Central memory CD8-positive, alpha-beta T cell (primary cell): ENCODE data around the gene SPATA12.

Experiments used
- ATAC-seq: fragments of 150-1000 bp; cut with Tn5 transposase; replicated peaks from 2 replicates; pipeline ENCODE4 v1.10.0; 2022; ENCODE audit warnings: mild to moderate bottlenecking, moderate FRiP score, moderate number of reproducible peaks; ENCODE audit not compliant: poor library complexity, severe bottlenecking; ENCODE audit errors: extremely low read depth
- DNase-seq, 2 donors: peaks; one replicate each; pipeline ENCODE4 v3.0.0; 2021; ENCODE audit warnings: low spot score in 2 of 2
- H3K27ac Mint-ChIP-seq: one replicate; pipeline ENCODE4 v1.8.0; 2022; ENCODE audit warnings: low read depth, mild to moderate bottlenecking, moderate library complexity, mixed read lengths
- H3K27me3 Mint-ChIP-seq: one replicate; pipeline ENCODE4 v1.8.0; 2022; ENCODE audit warnings: mixed read lengths
- H3K36me3 Mint-ChIP-seq: one replicate; pipeline ENCODE4 v1.8.0; 2022; ENCODE audit warnings: mild to moderate bottlenecking, moderate library complexity, mixed read lengths; ENCODE audit not compliant: insufficient read depth
- H3K4me1 Mint-ChIP-seq: one replicate; pipeline ENCODE4 v1.8.0; 2022; ENCODE audit warnings: mixed read lengths
- H3K4me3 Mint-ChIP-seq: one replicate; pipeline ENCODE4 v1.8.0; 2022; ENCODE audit warnings: mild to moderate bottlenecking, moderate library complexity, mixed read lengths
- H3K9me3 Mint-ChIP-seq: one replicate; pipeline ENCODE4 v1.8.0; 2022; ENCODE audit warnings: mixed read lengths

SPATA12 gene

GRCh38 chr3:57031631-57032541, 28.6 kb upstream of the SPATA12 start:
- H3K27ac Mint-ChIP-seq = no peak overlapping the region

DNA sequence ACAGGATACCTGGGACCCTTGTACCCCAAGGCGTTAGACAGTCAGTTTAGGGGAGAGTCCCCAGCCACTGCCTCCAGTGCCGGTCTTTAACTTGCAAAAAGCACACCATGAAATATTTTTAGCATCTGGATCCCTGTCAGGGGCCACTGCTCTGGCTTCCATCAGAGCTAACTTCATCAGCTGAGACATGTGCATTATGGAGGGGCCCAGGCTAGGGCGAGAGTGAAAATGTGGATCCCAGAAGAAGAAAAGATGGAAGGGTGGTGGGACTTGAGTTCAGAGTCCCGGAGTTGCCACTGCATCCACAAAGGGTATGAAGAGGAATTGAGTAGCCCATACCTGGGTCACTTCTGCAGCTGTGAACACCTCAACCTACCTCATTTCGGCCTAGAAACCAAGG, 23.5 kb upstream of the SPATA12 start:
- H3K27me3 Mint-ChIP-seq = peaks cover 46% of the 10 kb centered on the region
- ATAC-seq (no peak), DNase-seq (no peak)
- no peaks in the 10 kb centered on the region for H3K36me3 Mint-ChIP-seq
- no peaks in the 10 kb centered on the region for H3K9me3 Mint-ChIP-seq
- H3K27ac Mint-ChIP-seq = no peak overlapping the region
- no peaks in the 10 kb centered on the region for H3K4me1 Mint-ChIP-seq
- H3K4me3 Mint-ChIP-seq = no peak overlapping the region

More at GRCh38 chr3:57031631-57032541, 28.6 kb upstream of the SPATA12 start:
- Mint-ChIP-seq H3K27me3 (peaks cover 12% of the 10 kb centered on the region), H3K36me3 (no peaks in the 10 kb centered on the region), H3K9me3 (no peaks in the 10 kb centered on the region), H3K4me3 (no peak overlapping the region), H3K4me1 (no peaks in the 10 kb centered on the region)
- ATAC-seq (no peak), DNase-seq (no peak)

- DNase-seq (no peak), ATAC-seq (no peak)
- Mint-ChIP-seq H3K36me3 (no peaks in the 10 kb centered on the region), H3K27me3 (peaks cover 49% of the 10 kb centered on the region), H3K27ac (no peak overlapping the region), H3K4me1 (no peaks in the 10 kb centered on the region), H3K4me3 (no peak overlapping the region), H3K9me3 (no peaks in the 10 kb centered on the region)
Measured at GRCh38 chr3:57038466-57039164, 21.8 kb upstream of the SPATA12 start.

GRCh38 chr3:57041674-57042073, 18.8 kb upstream of the SPATA12 start:
- DNase-seq = no peak
- Mint-ChIP-seq H3K4me1 (no peaks in the 10 kb centered on the region), H3K36me3 (no peaks in the 10 kb centered on the region), H3K4me3 (no peak overlapping the region), H3K27me3 (peaks cover 56% of the 10 kb centered on the region), H3K9me3 (no peaks in the 10 kb centered on the region), H3K27ac (no peak overlapping the region)
- ATAC-seq = no peak

GRCh38 chr3:57043518-57043917, 16.9 kb upstream of the SPATA12 start:
- no peaks in the 10 kb centered on the region for H3K4me1 Mint-ChIP-seq
- no peak for ATAC-seq
- H3K36me3 Mint-ChIP-seq = no peaks in the 10 kb centered on the region
- DNase-seq = no peak
- H3K27me3 Mint-ChIP-seq = peaks cover 74% of the 10 kb centered on the region
- no peak overlapping the region for H3K4me3 Mint-ChIP-seq
- H3K9me3 Mint-ChIP-seq = no peaks in the 10 kb centered on the region
- H3K27ac Mint-ChIP-seq = no peak overlapping the region

- no peak for ATAC-seq
- Mint-ChIP-seq H3K27ac (no peak overlapping the region), H3K4me3 (no peak overlapping the region), H3K27me3 (peaks cover 47% of the 10 kb centered on the region), H3K36me3 (no peaks in the 10 kb centered on the region), H3K4me1 (no peaks in the 10 kb centered on the region), H3K9me3 (no peaks in the 10 kb centered on the region)
- no peak for DNase-seq
Measured at GRCh38 chr3:57046101-57046765, 14.2 kb upstream of the SPATA12 start.

- no peaks in the 10 kb centered on the region for H3K4me1 Mint-ChIP-seq
- H3K36me3 Mint-ChIP-seq = no peaks in the 10 kb centered on the region
- DNase-seq (no peak), ATAC-seq (no peak)
- no peak overlapping the region for H3K27ac Mint-ChIP-seq
- H3K4me3 Mint-ChIP-seq = no peak overlapping the region
- H3K27me3 Mint-ChIP-seq = peaks cover 45% of the 10 kb centered on the region
- no peaks in the 10 kb centered on the region for H3K9me3 Mint-ChIP-seq
Measured at GRCh38 chr3:57048052-57048671, 12.3 kb upstream of the SPATA12 start.

DNA sequence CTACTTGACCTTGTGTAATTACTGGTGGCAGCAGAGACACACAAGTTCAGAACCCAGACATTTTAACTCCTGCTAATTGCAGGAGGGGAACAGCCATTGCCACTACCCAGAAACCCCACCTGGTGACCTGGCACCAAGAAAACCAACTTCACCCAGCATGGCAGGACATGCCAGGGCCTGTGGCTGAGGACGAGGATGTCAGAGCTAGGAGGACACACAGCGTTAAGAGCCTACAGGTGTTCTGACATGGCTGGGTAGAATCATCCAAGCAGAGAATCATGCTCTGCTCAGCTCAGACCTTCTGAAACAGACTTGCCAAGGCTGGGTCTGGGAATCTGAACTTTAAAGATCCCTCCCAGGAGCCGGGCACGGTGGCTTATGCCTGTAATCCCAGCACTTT, 11.7 kb upstream of the SPATA12 start:
- Mint-ChIP-seq H3K4me3 (no peak overlapping the region), H3K9me3 (no peaks in the 10 kb centered on the region), H3K36me3 (no peaks in the 10 kb centered on the region), H3K27ac (no peak overlapping the region), H3K27me3 (peaks cover 45% of the 10 kb centered on the region), H3K4me1 (no peaks in the 10 kb centered on the region)
- DNase-seq (no peak), ATAC-seq (no peak)

GRCh38 chr3:57052662-57053061, 7.8 kb upstream of the SPATA12 start:
- Mint-ChIP-seq H3K4me1 (no peaks in the 10 kb centered on the region), H3K27me3 (peaks cover 66% of the 10 kb centered on the region)
- DNase-seq = no peak

DNA sequence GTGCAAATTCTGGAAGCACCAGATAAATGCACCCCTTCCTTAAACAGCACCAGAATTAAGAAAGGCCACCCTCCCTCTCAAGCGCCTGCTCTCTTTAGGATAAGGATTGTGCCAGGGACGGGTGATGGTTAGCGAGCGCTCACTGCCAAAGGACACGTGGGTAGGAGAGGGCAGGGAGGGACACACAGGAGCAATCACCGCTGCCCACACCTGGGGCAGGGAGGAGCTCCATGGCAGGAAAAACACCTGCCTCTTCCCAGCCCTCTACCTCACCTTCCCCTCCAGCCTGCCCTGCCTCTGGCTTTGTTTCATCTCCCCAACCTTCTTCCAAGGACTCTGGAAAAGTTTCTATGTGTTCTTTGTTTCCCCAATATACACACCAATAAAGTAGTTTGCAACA, 7.3 kb upstream of the SPATA12 start:
- Mint-ChIP-seq H3K27me3 (peaks cover 61% of the 10 kb centered on the region), H3K36me3 (no peaks in the 10 kb centered on the region), H3K4me3 (no peak overlapping the region), H3K9me3 (no peaks in the 10 kb centered on the region), H3K4me1 (no peaks in the 10 kb centered on the region), H3K27ac (no peak overlapping the region)
- DNase-seq = no peak
- ATAC-seq = no peak

More at GRCh38 chr3:57052662-57053061, 7.8 kb upstream of the SPATA12 start:
- Mint-ChIP-seq H3K9me3 (no peaks in the 10 kb centered on the region), H3K36me3 (no peaks in the 10 kb centered on the region), H3K4me3 (no peak overlapping the region), H3K27ac (no peak overlapping the region)
- no peak for ATAC-seq

DNA sequence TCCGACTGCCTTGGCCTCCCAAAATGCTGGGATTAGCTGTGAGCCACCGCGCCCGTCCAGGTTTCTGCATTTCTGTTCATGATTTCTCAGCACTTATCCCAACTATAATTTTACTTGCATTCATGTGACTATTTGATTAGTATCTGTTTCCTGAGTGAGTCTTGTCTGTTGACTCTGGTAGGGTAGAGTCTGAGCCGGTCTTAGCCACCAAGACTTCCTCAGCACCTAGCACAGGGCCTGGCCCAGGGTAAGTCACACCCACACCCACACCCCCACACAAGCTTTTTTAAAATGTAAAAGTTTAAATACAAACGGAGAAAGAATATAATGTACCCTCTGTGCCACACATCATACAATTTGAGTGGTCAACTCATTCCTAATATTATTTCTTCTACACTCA, 3.1 kb upstream of the SPATA12 start:
- no peak overlapping the region for H3K27ac Mint-ChIP-seq

GRCh38 chr3:57059411-57059810, 1.1 kb upstream of the SPATA12 start:
- no peak overlapping the region for H3K4me3 Mint-ChIP-seq

More for the DNA sequence above, 3.1 kb upstream of the SPATA12 start:
- ATAC-seq (no peak), DNase-seq (no peak)
- H3K27me3 Mint-ChIP-seq = peaks cover 53% of the 10 kb centered on the region
- no peaks in the 10 kb centered on the region for H3K36me3 Mint-ChIP-seq
- no peaks in the 10 kb centered on the region for H3K4me1 Mint-ChIP-seq
- H3K4me3 Mint-ChIP-seq = no peak overlapping the region
- no peaks in the 10 kb centered on the region for H3K9me3 Mint-ChIP-seq

More at GRCh38 chr3:57059411-57059810, 1.1 kb upstream of the SPATA12 start:
- Mint-ChIP-seq H3K4me1 (no peaks in the 10 kb centered on the region), H3K36me3 (no peaks in the 10 kb centered on the region), H3K27me3 (peaks cover 49% of the 10 kb centered on the region), H3K27ac (no peak overlapping the region), H3K9me3 (no peaks in the 10 kb centered on the region)
- ATAC-seq (no peak), DNase-seq (no peak)
